OCI-LY3 (cell line): Measurements from ENCODE around the gene TIFAB.

ENCODE experiments used
- H2AFZ ChIP-seq: fragments of 200-600, 300-600 bp; shearing (Covaris generic); 2 replicates; pipeline ENCODE4 v1.6.0; 2014; ENCODE audit warnings: antibody characterized with exemption, low read depth, low read length
- H3K27ac ChIP-seq: fragments of 200-600, 300-600 bp; sonication (generic); 2 replicates; pipeline ENCODE4 v1.5.1; 2014; ENCODE audit warnings: mild to moderate bottlenecking, low read length, moderate library complexity, mixed read lengths
- H3K27me3 ChIP-seq: fragments of 200-600, 300-600 bp; sonication (generic); 2 replicates; pipeline ENCODE4 v1.6.1; 2014; ENCODE audit warnings: low read depth, low read length, mixed read lengths
- H3K36me3 ChIP-seq: fragments of 200-600, 300-600 bp; sonication (generic); replicated peaks from 2 replicates; pipeline ENCODE3; 2014; ENCODE audit warnings: low read depth, low read length, mixed read lengths
- H3K4me1 ChIP-seq: fragments of 300-600, 200-600 bp; sonication (generic); 2 replicates; pipeline ENCODE4 v1.6.1; 2014; ENCODE audit warnings: low read length, mixed read lengths
- H3K4me2 ChIP-seq: fragments of 200-600, 300-600 bp; sonication (generic); 2 replicates; pipeline ENCODE4 v1.6.1; 2014; ENCODE audit warnings: low read length, mixed read lengths
- H3K4me3 ChIP-seq: fragments of 300-600, 200-600 bp; sonication (generic); 2 replicates; pipeline ENCODE4 v1.5.1; 2014; ENCODE audit warnings: antibody characterized with exemption, mild to moderate bottlenecking, low read length, moderate library complexity
- H3K79me2 ChIP-seq: fragments of 300-600, 200-600 bp; shearing (Covaris generic); 2 replicates; pipeline ENCODE4 v1.6.1; 2014; ENCODE audit warnings: mild to moderate bottlenecking, low read length, mixed read lengths
- H3K9ac ChIP-seq: fragments of 300-600, 200-600 bp; shearing (Covaris generic); 2 replicates; pipeline ENCODE4 v1.6.0; 2014; ENCODE audit warnings: mild to moderate bottlenecking, low read length, moderate library complexity
- H3K9me3 ChIP-seq: fragments of 200-600, 300-600 bp; shearing (Covaris generic); 2 replicates; pipeline ENCODE4 v1.6.1; 2014; ENCODE audit warnings: low read length, mixed read lengths; ENCODE audit not compliant: insufficient read depth
- H4K20me1 ChIP-seq: fragments of 200-600, 300-600 bp; sonication (generic); 2 replicates; pipeline ENCODE4 v1.6.1; 2016; ENCODE audit warnings: low read length, mixed read lengths; ENCODE audit not compliant: insufficient read depth
- CTCF ChIP-seq: fragments of 200-600, 300-600 bp; sonication (generic); IDR thresholded peaks from 2 replicates; pipeline ENCODE4 v1.5.1; 2014; ENCODE audit warnings: antibody characterized with exemption, low read length, low read depth
- EZH2phosphoT487 ChIP-seq: fragments of 200-600 bp; shearing (Covaris generic); IDR thresholded peaks from 2 replicates; pipeline ENCODE4 v1.6.1; 2018; ENCODE audit warnings: antibody characterized with exemption, mixed run types, low read depth

The TIFAB gene

GRCh38 chr5:135458356-135458755 is 6.2 kb upstream of the TIFAB start:
- H3K4me3 ChIP-seq: no peak overlapping the region
- no peaks in the 10 kb centered on the region for H3K79me2 ChIP-seq
- TF ChIP-seq CTCF: no peak
- TF ChIP-seq EZH2phosphoT487: no peak
- H2AFZ ChIP-seq: no peak overlapping the region
- no peak overlapping the region for H3K27ac ChIP-seq
- peaks cover 13% of the 10 kb centered on the region for H3K4me1 ChIP-seq
- H3K4me2 ChIP-seq: no peak overlapping the region
- no peaks in the 10 kb centered on the region for H4K20me1 ChIP-seq
- H3K9me3 ChIP-seq: no peaks in the 10 kb centered on the region
- no peak overlapping the region for H3K9ac ChIP-seq
- 0 out of 2 replicates have a peak, but pooled peaks cover 3% of the 10 kb centered on the region for H3K27me3 ChIP-seq
- H3K36me3 ChIP-seq: no peaks in the 10 kb centered on the region

- Histone ChIP-seq H3K9ac (no peak overlapping the region), H3K9me3 (no peaks in the 10 kb centered on the region), H3K79me2 (no peaks in the 10 kb centered on the region), H2AFZ (no peak overlapping the region), H3K4me3 (no peak overlapping the region), H3K36me3 (no peaks in the 10 kb centered on the region), H3K4me2 (no peak overlapping the region), H4K20me1 (no peaks in the 10 kb centered on the region), H3K27me3 (0 out of 2 replicates have a peak, but pooled peaks cover 3% of the 10 kb centered on the region), H3K4me1 (peaks cover 16% of the 10 kb centered on the region), H3K27ac (no peak overlapping the region)
- no peak for TF ChIP-seq EZH2phosphoT487
- TF ChIP-seq CTCF: peak; percentile 76
Measured at GRCh38 chr5:135457424-135458071, 5.4 kb upstream of the TIFAB start.

GRCh38 chr5:135456238-135457099 is 4.3 kb upstream of the TIFAB start:
- Histone ChIP-seq H3K4me1 (peaks cover 25% of the 10 kb centered on the region), H2AFZ (no peak overlapping the region), H3K9ac (no peak overlapping the region), H3K9me3 (no peaks in the 10 kb centered on the region), H3K27ac (no peak overlapping the region), H4K20me1 (no peaks in the 10 kb centered on the region), H3K4me3 (no peak overlapping the region), H3K4me2 (peak overlapping the region; percentile 24; the same call in 1 of the 2 replicates), H3K27me3 (0 out of 2 replicates have a peak, but pooled peaks cover 3% of the 10 kb centered on the region), H3K79me2 (no peaks in the 10 kb centered on the region), H3K36me3 (no peaks in the 10 kb centered on the region)
- TF ChIP-seq CTCF: no peak
- TF ChIP-seq EZH2phosphoT487: no peak

GRCh38 chr5:135455876-135456237 is 3.7 kb upstream of the TIFAB start:
- H3K4me3 ChIP-seq: no peak overlapping the region
- H3K79me2 ChIP-seq: no peaks in the 10 kb centered on the region
- no peak for TF ChIP-seq EZH2phosphoT487
- TF ChIP-seq CTCF: no peak
- H3K9me3 ChIP-seq: no peaks in the 10 kb centered on the region
- H3K27ac ChIP-seq: no peak overlapping the region
- no peaks in the 10 kb centered on the region for H4K20me1 ChIP-seq
- no peak overlapping the region for H3K9ac ChIP-seq
- H2AFZ ChIP-seq: no peak overlapping the region
- peaks cover 25% of the 10 kb centered on the region for H3K4me1 ChIP-seq
- no peaks in the 10 kb centered on the region for H3K36me3 ChIP-seq
- H3K27me3 ChIP-seq: 0 out of 2 replicates have a peak, but pooled peaks cover 3% of the 10 kb centered on the region
- no peak overlapping the region for H3K4me2 ChIP-seq
